ENCODE measurements around the gene ZFAND6.

GRCh38 chr15:80151576-80151975 is 92.1 kb downstream of the ZFAND6 start:
- TF ChIP-seq CTCF (IDR thresholded peaks at IDR 0.05; ENCODE audit: poor library complexity, severe bottlenecking) = no peak
- no peak for TF ChIP-seq EP300 (conservative IDR thresholded peaks at IDR 0.05; ENCODE audit: poor library complexity, severe bottlenecking)
- TF ChIP-seq EZH2 (IDR thresholded peaks at IDR 0.05; ENCODE audit: borderline replicate concordance, insufficient read depth, low read length, poor library complexity, severe bottlenecking) = no peak
